ENCODE results near the gene HLA-E. TPM values are rescaled to one million over a fixed set of nuclear protein-coding genes. Genes with fewer than 3 reads are reported as not detected.
"Not testable (repeated sequence)": the region's sequence is repeated elsewhere in the genome, so short reads cannot be mapped to it uniquely, and the experiment has no call there.

The HLA-E gene
- total and polyA plus RNA-seq, 4 donors, result 502 to 1,209 (median 614) TPM

GRCh38 chr6:30480536-30481156, 8.7 kb upstream of the HLA-E start:
- ATAC-seq (ENCODE audit: insufficient read depth, low FRiP score), result no peak

GRCh38 chr6:30481211-30481964, 7.9 kb upstream of the HLA-E start:
- ATAC-seq (ENCODE audit: insufficient read depth, low FRiP score) (no peak), DNase-seq (no peak)
- TF ChIP-seq CTCF (IDR thresholded peaks at IDR 0.05; ENCODE audit: control extremely low read depth, extremely low read depth), result no peak
- H3K4me3 ChIP-seq, result no peak overlapping the region
- peaks cover 0 to 43% (median 36%) of the 10 kb centered on the region in 3 donors for H3K27me3 ChIP-seq (ENCODE audit: control insufficient read depth in 3 of 3, insufficient read depth in 3 of 3, low read length in 2 of 3)
- H3K36me3 ChIP-seq (ENCODE audit: control insufficient read depth in 4 of 4, insufficient read depth in 4 of 4, low read length in 4 of 4), result no peaks in the 10 kb centered on the region
- H3K4me1 ChIP-seq (ENCODE audit: control insufficient read depth in 5 of 5, insufficient read depth in 5 of 5, low read length in 5 of 5), result no peaks in the 10 kb centered on the region
- H3K9ac ChIP-seq (ENCODE audit: insufficient read depth in 1 of 2, low read length in 2 of 2), result no peak overlapping the region
- no peak overlapping the region for H3K27ac ChIP-seq (ENCODE audit: low read depth in 1 of 2, low read length in 1 of 2)
- WGBS, 2 donors, result 7 to 10% methylated on average over 33 of the region's 33 CpGs
- no peaks in the 10 kb centered on the region for H3K9me3 ChIP-seq (ENCODE audit: control insufficient read depth in 4 of 4, insufficient read depth in 3 of 4, low read length in 3 of 4)

More at GRCh38 chr6:30480536-30481156, 8.7 kb upstream of the HLA-E start:
- H3K4me3 ChIP-seq, result no peak overlapping the region
- no peak for DNase-seq
- no peak overlapping the region for H3K9ac ChIP-seq (ENCODE audit: insufficient read depth in 1 of 2, low read length in 2 of 2)
- H3K27ac ChIP-seq (ENCODE audit: low read depth in 1 of 2, low read length in 1 of 2), result no peak overlapping the region
- no peaks in the 10 kb centered on the region for H3K36me3 ChIP-seq (ENCODE audit: control insufficient read depth in 4 of 4, insufficient read depth in 4 of 4, low read length in 4 of 4)
- H3K27me3 ChIP-seq (ENCODE audit: control insufficient read depth in 3 of 3, insufficient read depth in 3 of 3, low read length in 2 of 3), result peaks cover 0 to 43% (median 36%) of the 10 kb centered on the region in 3 donors
- H3K9me3 ChIP-seq (ENCODE audit: control insufficient read depth in 4 of 4, insufficient read depth in 3 of 4, low read length in 3 of 4), result no peaks in the 10 kb centered on the region
- no peak for TF ChIP-seq CTCF (IDR thresholded peaks at IDR 0.05; ENCODE audit: control extremely low read depth, extremely low read depth)
- no peaks in the 10 kb centered on the region for H3K4me1 ChIP-seq (ENCODE audit: control insufficient read depth in 5 of 5, insufficient read depth in 5 of 5, low read length in 5 of 5)
- WGBS, 2 donors, result 10 to 11% methylated on average over 18 of the region's 18 CpGs

- WGBS, 2 donors, result 1 to 2% methylated on average over 19 of the region's 19 CpGs
- H3K9me3 ChIP-seq (ENCODE audit: control insufficient read depth in 4 of 4, insufficient read depth in 3 of 4, low read length in 3 of 4); H3K4me3 ChIP-seq; H3K9ac ChIP-seq (ENCODE audit: insufficient read depth in 1 of 2, low read length in 2 of 2); H3K27ac ChIP-seq (ENCODE audit: low read depth in 1 of 2, low read length in 1 of 2); H3K36me3 ChIP-seq (ENCODE audit: control insufficient read depth in 4 of 4, insufficient read depth in 4 of 4, low read length in 4 of 4); H3K4me1 ChIP-seq (ENCODE audit: control insufficient read depth in 5 of 5, insufficient read depth in 5 of 5, low read length in 5 of 5): not testable (repeated sequence)
- peak; percentile 83 for TF ChIP-seq CTCF (IDR thresholded peaks at IDR 0.05; ENCODE audit: control extremely low read depth, extremely low read depth)
- H3K27me3 ChIP-seq (ENCODE audit: control insufficient read depth in 3 of 3, insufficient read depth in 3 of 3, low read length in 2 of 3), result peaks cover 0 to 43% (median 36%) of the 10 kb centered on the region in 3 donors
- ATAC-seq (ENCODE audit: insufficient read depth, low FRiP score), result peak; percentile 67
- DNase-seq, result peak; percentile 80 to 83 (median 80)
Observed at GRCh38 chr6:30481965-30482644, 7.2 kb upstream of the HLA-E start.

Measured in lung (tissue), 12 donors.